Testis (tissue), 2 donors: ENCODE measurements around the gene DMD.

ENCODE experiments used
- CTCF ChIP-seq, 3 experiments: fragments of 450-650 bp in 2 of 3; fragments of 200-600 bp in 1 of 3; sonication (generic) in 1 of 3; IDR thresholded peaks; one replicate each; pipeline ENCODE4 v1.5.1; 2016 to 2019; ENCODE audit warnings: antibody characterized with exemption in 3 of 3, mild to moderate bottlenecking in 2 of 3, moderate library complexity in 1 of 3
- POLR2A ChIP-seq: fragments of 450-650 bp; IDR thresholded peaks from one replicate; pipeline ENCODE4 v1.6.1; 2017; ENCODE audit warnings: antibody characterized with exemption, mild to moderate bottlenecking, moderate library complexity

GRCh38 chrX:31209005-31209628, 2002.2 kb downstream of the DMD start:
- no peak for TF ChIP-seq CTCF (IDR thresholded peaks at IDR 0.05)
- no peak for TF ChIP-seq POLR2A
